ENCODE measurements around the gene BMP2K.

The BMP2K gene

GRCh38 chr4:78926826-78927225, 150.7 kb downstream of the BMP2K start:
- no peak overlapping the region for H3K9ac ChIP-seq (ENCODE audit: low read depth, low read length, poor library complexity, severe bottlenecking)
- TF ChIP-seq EZH2phosphoT487 (IDR thresholded peaks at IDR 0.05; ENCODE audit: borderline replicate concordance) (no peak), CTCF (conservative IDR thresholded peaks at IDR 0.05; ENCODE audit: low read length) (no peak)
- H3K27me3 ChIP-seq (ENCODE audit: insufficient read depth, low read length, poor library complexity, severe bottlenecking), result no peaks in the 10 kb centered on the region
- peaks cover 42% of the 10 kb centered on the region; the same call in 1 of the 2 replicates for H3K36me3 ChIP-seq (ENCODE audit: insufficient read depth, low read length)
- no peaks in the 10 kb centered on the region for H3K9me3 ChIP-seq (ENCODE audit: insufficient read depth, low read depth, low read length)
- H3K4me3 ChIP-seq (ENCODE audit: low read length, poor library complexity, severe bottlenecking), result no peak overlapping the region
- H3K4me1 ChIP-seq (ENCODE audit: insufficient read depth, low read length, poor library complexity, severe bottlenecking), result peaks cover 19% of the 10 kb centered on the region
- H3F3A ChIP-seq (ENCODE audit: low read depth), result no peaks in the 10 kb centered on the region
- no peaks in the 10 kb centered on the region for H3K79me2 ChIP-seq (ENCODE audit: insufficient read depth, low read length)
- H4K20me1 ChIP-seq (ENCODE audit: insufficient read depth, low read length, poor library complexity, severe bottlenecking), result no peaks in the 10 kb centered on the region
- peak overlapping the region; percentile 2 for H3K4me2 ChIP-seq (ENCODE audit: low read depth, low read length, poor library complexity, severe bottlenecking)
- H3K9me2 ChIP-seq (replicated peaks; ENCODE audit: low read depth, low read length), result no peaks in the 10 kb centered on the region
- H2AFZ ChIP-seq (ENCODE audit: low read length), result no peak overlapping the region

GRCh38 chr4:78928835-78929234, 152.7 kb downstream of the BMP2K start:
- Histone ChIP-seq H3K4me2 (ENCODE audit: low read depth, low read length, poor library complexity, severe bottlenecking) (no peak overlapping the region), H3K27me3 (ENCODE audit: insufficient read depth, low read length, poor library complexity, severe bottlenecking) (no peaks in the 10 kb centered on the region), H3K9me3 (ENCODE audit: insufficient read depth, low read depth, low read length) (no peaks in the 10 kb centered on the region), H3K79me2 (ENCODE audit: insufficient read depth, low read length) (peaks cover 4% of the 10 kb centered on the region; the same call in 1 of the 2 replicates), H4K20me1 (ENCODE audit: insufficient read depth, low read length, poor library complexity, severe bottlenecking) (no peaks in the 10 kb centered on the region), H3K4me1 (ENCODE audit: insufficient read depth, low read length, poor library complexity, severe bottlenecking) (peaks cover 15% of the 10 kb centered on the region), H3K4me3 (ENCODE audit: low read length, poor library complexity, severe bottlenecking) (no peak overlapping the region), H2AFZ (ENCODE audit: low read length) (no peak overlapping the region), H3K9ac (ENCODE audit: low read depth, low read length, poor library complexity, severe bottlenecking) (no peak overlapping the region), H3F3A (ENCODE audit: low read depth) (no peaks in the 10 kb centered on the region), H3K36me3 (ENCODE audit: insufficient read depth, low read length) (peaks cover 30% of the 10 kb centered on the region; the same call in 1 of the 2 replicates), H3K9me2 (replicated peaks; ENCODE audit: low read depth, low read length) (no peaks in the 10 kb centered on the region)
- TF ChIP-seq CTCF (conservative IDR thresholded peaks at IDR 0.05; ENCODE audit: low read length) (no peak), EZH2phosphoT487 (IDR thresholded peaks at IDR 0.05; ENCODE audit: borderline replicate concordance) (no peak)

- H4K20me1 ChIP-seq (ENCODE audit: insufficient read depth, low read length, poor library complexity, severe bottlenecking), result no peaks in the 10 kb centered on the region
- no peak overlapping the region for H3K4me3 ChIP-seq (ENCODE audit: low read length, poor library complexity, severe bottlenecking)
- H2AFZ ChIP-seq (ENCODE audit: low read length), result no peak overlapping the region
- no peaks in the 10 kb centered on the region for H3K27me3 ChIP-seq (ENCODE audit: insufficient read depth, low read length, poor library complexity, severe bottlenecking)
- H3K4me2 ChIP-seq (ENCODE audit: low read depth, low read length, poor library complexity, severe bottlenecking), result no peak overlapping the region
- no peaks in the 10 kb centered on the region for H3F3A ChIP-seq (ENCODE audit: low read depth)
- TF ChIP-seq EZH2phosphoT487 (IDR thresholded peaks at IDR 0.05; ENCODE audit: borderline replicate concordance), result no peak
- no peak for TF ChIP-seq CTCF (conservative IDR thresholded peaks at IDR 0.05; ENCODE audit: low read length)
- no peaks in the 10 kb centered on the region for H3K9me3 ChIP-seq (ENCODE audit: insufficient read depth, low read depth, low read length)
- peaks cover 22% of the 10 kb centered on the region for H3K4me1 ChIP-seq (ENCODE audit: insufficient read depth, low read length, poor library complexity, severe bottlenecking)
- no peak overlapping the region for H3K9ac ChIP-seq (ENCODE audit: low read depth, low read length, poor library complexity, severe bottlenecking)
- H3K36me3 ChIP-seq (ENCODE audit: insufficient read depth, low read length), result peaks cover 27% of the 10 kb centered on the region; the same call in 1 of the 2 replicates
- H3K9me2 ChIP-seq (replicated peaks; ENCODE audit: low read depth, low read length), result no peaks in the 10 kb centered on the region
- peaks cover 10% of the 10 kb centered on the region; the same call in 1 of the 2 replicates for H3K79me2 ChIP-seq (ENCODE audit: insufficient read depth, low read length)
Observed at GRCh38 chr4:78930016-78930629, 154.0 kb downstream of the BMP2K start.

Measured in Loucy (cell line).